SIG-M5 (cell line): Measurements from ENCODE around the gene ZDHHC18.
"Not testable (repeated sequence)": the region's sequence is repeated elsewhere in the genome, so short reads cannot be mapped to it uniquely, and the experiment has no call there.

ENCODE experiments used
- DNase-seq: peaks from one replicate; lab custom pipeline; 2025; lab: John Stamatoyannopoulos, UW

Gene ZDHHC18

DNA sequence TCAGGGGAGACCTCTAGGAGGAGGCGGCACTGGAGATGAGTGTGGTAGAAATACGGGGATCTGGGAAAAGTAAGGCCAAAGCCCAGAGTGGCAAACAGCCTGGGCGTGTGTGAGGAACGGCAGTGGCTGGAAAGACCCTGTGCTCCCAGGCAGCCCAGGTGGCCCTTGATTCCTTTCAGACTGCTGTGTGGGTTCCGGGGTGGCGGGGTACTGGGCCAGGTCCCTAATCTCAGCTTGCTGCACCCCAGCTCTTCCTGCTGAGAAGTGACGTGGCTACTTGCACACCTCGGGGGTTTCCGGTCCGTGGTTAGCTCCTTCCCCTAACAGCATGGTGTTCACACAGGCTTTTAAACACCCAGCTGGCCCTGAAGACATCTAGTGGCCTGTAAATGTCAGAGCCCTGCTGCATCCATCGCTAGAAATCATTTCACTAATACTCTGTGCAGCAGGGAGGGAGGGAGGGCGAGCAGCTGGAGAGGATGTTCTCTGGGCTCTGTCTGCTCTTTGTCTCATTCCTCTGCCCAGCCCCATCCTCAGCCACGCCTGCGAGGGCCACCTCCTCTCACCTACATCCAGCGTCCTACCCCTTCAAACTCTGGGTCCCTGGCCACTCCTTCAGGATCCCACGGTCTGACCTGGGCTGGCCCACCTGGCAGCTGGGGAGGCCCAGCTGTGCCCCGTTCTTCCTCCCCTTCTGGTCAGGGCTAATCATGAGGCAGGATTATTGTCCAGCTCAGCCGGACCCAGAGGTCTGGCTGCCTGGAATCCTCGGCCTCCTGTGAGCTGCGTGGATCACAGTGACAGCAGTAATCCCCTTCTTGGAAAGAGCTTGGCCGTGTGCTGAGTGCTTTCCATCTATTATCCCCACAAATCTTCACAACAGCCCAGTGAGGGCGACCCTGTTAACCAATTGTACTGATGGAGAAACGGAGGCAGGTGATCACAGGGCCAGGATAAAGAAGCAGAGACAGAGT is 7.2 kb downstream of the ZDHHC18 start:
- DNase-seq: no peak

DNA sequence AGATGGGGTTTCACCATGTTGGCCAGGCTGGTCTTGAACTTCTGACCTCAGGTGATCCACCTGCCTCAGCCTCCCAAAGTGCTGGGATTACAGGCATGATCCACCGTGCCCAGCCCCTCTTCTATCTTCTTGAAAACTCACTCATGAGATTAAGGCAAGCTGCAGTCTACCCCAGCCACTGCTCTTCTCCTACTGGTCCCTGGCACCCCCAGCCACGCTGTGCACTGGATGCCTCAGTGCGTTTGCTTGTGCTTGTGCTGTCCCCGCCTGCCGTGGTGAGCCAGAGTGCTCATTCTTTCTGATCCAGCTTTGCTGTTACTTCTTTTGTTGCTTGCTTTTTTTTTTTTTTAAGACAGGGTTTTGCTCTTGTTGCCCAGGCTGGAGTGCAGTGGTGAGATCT is 11.2 kb downstream of the ZDHHC18 start:
- DNase-seq: not testable (repeated sequence)

DNA sequence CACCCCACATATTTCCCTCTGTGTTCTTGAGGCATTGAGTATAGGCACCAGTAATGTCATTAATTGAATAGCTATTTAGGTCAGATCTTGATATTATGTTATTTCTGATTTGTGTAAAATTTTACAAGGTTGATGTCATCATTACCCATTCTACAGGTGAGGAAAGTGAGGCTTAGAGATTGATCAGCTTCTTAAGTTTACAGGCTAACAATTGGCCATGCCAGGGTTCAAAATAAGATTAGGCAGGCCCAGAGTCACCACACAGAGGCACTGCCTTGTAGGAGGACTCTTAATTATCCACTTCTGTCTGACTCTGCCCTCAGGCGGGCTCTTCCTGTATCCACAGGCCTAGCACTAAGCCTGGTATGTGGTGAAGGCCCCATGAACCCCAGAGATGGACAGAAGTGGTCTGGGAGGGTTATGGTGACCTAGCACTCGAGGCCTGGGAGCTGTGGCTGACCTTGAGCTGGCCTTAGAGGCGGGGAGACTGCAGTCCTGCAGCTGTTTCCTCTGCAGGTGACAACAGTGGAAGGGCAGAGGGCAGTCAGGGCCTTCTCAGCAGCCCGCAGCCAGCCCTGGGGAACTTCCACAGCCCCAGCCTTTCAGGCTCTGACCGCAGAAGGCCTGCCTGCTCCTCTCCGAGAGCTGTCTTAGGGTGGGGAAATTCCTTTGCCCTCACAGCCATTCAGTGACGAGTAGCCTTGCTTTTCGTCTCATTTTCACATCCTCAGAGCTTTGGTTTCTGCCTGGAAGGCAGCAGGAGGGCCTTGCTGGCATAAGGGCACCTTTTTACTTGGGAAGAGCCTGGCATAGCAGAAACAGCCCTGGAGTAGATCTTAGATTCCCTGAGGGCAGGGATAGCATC is 12.2 kb downstream of the ZDHHC18 start:
- DNase-seq: no peak

DNA sequence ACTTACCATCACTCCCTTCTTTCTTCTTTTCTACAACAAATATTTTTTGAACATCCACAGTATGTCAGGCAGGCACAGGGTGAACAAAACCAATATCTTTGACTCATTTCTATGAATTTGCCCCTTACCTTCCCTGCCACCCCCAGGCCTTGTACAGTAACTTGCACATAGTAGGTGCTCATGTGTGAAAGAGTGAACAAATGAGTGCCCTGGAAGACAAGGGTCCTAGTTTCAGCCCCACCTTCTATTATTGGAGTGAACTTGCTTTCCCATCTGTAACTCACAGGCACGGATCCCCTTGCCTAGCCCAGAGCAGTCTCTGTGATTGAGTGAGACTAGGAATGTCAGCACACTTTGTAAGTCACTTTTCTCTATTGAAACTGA is 12.8 kb downstream of the ZDHHC18 start:
- no peak for DNase-seq

DNA sequence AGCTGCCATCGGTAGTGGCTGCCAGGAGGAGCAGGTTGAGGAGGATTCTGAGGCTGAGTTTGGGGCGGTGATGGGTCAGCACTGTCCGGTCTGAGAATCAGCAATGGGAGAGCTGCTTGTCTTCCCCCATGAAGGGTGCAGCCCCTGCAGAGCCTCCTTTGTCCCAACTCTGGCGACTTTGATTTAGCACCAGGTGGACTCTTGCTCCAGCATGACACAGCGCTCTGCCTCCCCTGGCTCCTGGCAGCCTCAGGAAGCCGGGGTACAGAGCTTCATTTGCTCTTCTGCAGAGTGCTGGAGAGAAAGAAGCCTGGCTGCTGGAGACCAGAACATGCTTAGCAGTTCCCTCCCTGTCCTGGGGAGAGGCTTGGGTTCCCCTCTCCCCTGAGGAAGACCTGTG is 13.3 kb downstream of the ZDHHC18 start:
- no peak for DNase-seq

DNA sequence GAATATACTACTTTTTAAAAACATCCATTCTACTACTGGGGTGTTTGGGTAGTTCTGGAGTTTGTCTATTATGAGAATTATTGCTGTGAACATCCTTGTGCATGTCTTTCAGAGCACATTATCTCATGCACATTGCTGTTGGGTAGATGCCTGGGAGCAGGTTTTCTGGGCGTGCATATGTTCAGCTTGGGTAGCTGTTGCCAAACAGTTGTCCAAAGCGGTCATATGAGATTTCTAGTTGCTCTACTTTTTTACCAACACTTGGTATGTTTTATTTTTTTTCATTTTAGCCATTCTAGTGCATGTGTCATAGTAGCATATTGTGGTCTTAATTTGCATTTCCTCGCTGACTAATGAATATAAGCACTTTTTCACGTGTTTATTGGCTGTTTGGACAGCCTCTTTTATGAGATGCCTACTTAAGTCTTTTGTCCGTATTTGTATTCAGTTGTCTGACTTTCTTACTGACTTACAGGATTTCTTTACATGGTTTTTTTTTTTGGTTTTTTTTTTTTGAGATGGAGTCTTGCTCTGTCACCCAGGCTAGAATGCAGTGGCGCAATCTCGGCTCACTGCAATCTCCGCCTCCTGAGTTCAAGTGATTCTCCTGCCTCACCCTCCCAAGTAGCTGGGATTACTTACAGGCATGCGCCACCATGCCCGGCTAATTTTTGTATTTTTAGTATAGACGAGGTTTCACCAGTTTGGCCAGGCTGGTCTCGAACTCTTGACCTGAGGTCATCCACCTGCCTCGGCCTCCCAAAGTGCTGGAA is 18.1 kb downstream of the ZDHHC18 start:
- DNase-seq: no peak

DNA sequence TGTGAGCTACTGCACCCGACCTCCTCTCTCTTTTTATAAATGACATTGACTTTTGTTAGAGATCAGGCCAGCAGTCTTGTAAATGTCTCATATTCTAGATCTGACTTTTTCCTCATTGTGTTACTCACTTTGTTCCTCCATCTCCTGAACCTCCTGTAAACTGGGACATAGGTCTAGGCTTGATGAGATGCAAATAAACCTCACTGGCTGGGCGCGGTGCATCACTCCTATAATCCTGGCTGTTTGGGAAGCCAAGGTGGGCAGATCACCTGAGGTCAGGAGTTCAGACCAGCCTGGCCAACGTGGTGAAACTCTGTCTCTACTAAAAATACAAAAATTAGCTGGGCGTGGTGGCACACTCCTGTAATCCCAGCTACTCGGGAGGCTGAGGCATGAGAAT is 21.3 kb downstream of the ZDHHC18 start:
- DNase-seq: not testable (repeated sequence)

DNA sequence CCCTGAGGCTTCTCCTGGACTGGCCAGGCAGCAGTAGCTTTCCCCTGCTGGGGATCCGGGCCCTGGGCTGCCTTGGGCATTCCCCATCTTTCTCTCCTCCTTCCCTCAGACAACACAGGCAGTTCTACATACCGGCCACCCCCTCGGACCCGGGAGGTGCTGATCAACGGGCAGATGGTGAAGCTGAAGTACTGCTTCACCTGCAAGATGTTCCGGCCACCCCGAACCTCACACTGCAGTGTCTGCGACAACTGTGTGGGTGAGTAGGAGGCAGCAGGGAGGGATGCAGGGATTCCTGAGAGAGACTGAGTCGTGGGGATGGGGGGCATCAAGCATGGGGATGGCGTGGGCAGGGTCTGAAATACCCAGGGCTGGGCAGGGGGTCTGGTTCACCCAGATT is 22.0 kb downstream of the ZDHHC18 start:
- DNase-seq: no peak

DNA sequence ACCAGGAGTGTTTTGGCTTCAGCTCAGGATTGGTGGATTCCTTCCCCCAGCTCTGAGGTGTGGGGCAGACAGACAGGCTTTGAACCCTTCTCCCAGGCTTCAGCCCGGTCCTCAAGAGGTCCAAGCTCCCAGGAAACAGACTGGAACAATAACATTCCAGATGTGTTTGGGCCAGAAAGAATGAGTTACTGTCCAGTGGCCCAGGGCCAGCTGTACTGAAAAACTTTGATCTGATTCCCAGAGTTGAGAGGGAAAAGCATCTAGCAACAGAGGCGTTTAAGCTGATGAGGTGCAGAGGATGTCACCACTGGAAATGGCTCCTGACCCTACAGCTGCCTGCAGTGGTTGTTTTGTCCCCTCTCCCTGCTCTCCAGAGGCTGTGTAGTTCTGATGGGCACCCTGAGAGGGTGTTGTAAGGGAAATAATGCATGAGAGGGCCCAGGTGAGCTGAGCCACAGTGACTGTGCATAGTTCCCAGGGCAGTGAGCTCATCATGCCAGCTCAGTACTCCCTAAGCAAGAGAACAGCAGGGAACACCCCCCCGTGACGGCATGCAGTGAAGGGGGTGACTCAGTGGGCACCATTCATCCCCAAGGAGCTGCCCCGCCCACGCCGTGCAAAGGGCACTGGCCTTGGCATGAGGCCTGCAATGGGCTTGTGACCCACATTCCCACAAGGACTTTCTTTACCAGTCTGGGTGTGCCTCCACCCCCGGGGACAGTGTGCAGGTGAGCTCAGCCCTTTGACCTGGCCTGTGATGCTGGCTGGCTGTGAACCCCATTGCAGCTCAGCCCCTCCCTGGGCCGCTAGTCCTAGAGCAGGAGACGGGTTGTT is 22.7 kb downstream of the ZDHHC18 start:
- no peak for DNase-seq

DNA sequence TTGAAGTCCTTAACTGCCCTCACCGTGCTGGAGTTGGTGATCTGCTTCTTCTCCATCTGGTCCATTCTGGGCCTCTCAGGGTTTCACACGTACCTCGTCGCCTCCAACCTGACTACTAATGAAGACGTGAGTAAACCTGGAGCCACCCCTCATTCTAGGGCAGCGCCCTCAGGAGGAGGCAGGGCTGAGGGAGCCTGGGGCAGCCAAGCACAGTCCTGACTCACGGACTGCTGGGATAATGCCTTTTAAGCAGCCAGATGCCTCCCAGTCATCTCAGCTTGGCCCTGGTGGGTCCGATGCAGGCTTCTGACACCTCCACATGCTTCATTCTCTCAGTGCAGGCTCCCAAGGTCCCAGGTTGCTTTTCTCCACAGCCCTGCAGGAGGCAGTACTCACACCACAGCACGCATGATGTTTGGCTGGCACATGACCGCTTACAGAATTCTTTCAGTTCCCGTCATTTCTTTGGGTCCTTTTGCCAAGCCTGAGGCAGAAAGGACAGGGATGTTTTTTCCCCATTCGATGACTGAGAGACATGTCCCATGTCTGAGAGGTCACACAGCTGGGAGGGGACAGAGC is 24.7 kb downstream of the ZDHHC18 start:
- DNase-seq: no peak

DNA sequence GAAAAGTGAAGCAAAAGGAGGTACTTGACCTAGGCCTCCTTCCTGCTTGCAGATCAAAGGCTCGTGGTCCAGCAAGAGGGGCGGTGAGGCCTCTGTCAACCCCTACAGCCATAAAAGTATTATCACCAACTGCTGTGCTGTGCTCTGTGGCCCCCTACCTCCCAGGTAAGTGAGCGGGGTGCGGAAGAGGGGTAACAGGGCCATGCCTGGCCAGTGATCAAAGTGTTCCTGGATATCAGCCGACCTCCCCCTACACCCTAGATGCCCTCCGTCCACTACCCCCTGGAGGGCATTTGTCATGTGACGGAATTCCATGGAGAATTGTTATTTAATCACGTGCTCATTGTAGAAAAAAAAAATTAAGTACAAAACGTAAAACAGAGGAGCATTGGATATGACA is 26.2 kb downstream of the ZDHHC18 start:
- no peak for DNase-seq

DNA sequence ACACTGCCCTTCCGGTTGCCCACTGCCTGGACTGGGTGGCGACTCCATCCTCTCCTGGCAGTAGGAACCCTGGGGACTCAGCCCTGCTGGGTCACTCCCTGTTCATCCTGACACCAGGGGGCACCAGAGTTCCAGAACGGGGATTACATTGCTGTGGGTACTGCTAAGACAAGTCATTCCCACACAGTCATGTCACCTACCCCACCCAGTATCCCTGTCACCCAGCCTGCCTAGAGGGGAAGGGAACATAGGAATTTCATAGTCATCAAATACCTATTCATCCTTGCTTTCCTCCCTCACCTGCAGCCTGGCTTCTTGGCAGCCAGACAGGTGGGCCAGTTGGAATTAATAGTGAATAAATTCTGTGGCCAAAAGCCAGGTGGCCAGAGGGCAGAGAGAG is 26.7 kb downstream of the ZDHHC18 start:
- no peak for DNase-seq

DNA sequence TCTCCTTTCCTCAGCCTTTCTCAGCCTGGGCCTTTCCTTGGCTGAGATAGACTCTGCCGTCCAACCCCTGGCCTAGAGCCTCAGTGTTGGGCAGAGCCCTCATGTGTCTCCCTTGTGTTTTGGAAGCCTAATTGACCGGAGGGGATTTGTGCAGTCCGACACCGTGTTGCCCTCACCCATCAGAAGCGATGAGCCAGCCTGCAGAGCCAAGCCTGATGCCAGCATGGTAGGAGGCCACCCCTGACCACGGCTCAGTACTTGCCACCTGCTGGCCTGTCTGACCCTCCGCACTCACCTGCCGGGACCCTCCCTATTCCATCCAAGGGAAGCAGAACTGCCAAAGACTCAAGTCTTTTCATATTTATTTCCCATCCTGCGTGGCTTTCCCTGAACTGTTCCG is 27.1 kb downstream of the ZDHHC18 start:
- DNase-seq: no peak

DNA sequence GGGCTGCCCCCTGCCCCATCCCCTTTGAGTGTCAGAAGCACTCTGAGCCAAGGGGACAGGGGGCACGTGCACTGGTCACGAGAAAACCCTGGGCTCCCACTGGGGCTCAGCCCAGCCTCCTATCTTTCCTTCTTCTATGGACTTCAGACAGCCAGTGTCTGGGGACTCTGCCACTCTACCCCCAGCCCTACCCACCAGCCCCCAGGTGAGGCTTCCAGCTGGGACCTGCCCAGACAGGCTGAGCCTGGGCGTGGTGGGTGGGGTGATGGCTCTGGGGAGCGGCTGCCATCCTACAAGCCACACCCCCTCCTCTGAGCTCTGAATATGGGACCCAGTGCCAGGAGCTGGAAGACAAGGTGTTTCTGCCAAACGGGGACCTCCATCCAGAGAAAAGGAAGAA is 28.4 kb downstream of the ZDHHC18 start:
- DNase-seq: no peak

DNA sequence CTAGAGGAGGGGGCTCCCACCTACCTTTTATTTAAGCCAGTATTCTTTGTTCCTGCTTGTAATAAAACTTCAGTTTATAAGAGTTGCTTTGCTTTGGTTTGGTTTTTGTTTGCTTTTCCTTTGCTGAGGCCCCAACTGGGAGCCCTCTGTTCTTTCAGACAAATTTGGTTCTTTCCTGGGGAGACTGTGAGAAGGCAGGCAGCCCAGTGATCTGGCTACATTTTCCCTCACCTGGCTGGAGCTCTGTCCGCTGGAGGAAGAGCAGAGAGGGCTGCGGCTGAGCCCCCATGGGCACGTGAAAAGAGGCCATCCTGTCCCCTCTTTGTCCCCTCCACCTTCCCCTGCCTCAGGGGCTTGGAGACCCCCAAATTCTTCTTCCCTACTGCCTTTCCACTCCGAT is 29.1 kb downstream of the ZDHHC18 start:
- DNase-seq: no peak

DNA sequence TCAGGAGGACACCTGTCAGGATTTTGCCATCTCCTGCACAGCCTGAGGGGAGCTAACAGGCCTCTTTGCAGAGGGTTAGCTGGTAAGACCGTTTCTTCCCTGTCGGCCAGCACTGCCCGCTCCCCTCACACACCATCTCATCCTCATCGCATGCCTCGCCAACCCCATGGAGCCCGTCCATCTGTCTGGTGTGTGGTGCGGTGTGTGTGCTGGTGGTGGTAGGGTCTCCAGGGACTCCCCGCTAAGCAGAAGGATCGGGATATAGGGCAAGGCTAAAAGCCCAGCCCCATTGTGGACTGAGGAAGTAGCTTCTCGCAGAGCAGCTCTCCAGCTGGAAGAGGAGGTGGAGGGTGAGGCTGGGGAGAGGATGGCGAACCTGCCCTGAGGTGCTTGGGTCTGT is 29.7 kb downstream of the ZDHHC18 start:
- no peak for DNase-seq

DNA sequence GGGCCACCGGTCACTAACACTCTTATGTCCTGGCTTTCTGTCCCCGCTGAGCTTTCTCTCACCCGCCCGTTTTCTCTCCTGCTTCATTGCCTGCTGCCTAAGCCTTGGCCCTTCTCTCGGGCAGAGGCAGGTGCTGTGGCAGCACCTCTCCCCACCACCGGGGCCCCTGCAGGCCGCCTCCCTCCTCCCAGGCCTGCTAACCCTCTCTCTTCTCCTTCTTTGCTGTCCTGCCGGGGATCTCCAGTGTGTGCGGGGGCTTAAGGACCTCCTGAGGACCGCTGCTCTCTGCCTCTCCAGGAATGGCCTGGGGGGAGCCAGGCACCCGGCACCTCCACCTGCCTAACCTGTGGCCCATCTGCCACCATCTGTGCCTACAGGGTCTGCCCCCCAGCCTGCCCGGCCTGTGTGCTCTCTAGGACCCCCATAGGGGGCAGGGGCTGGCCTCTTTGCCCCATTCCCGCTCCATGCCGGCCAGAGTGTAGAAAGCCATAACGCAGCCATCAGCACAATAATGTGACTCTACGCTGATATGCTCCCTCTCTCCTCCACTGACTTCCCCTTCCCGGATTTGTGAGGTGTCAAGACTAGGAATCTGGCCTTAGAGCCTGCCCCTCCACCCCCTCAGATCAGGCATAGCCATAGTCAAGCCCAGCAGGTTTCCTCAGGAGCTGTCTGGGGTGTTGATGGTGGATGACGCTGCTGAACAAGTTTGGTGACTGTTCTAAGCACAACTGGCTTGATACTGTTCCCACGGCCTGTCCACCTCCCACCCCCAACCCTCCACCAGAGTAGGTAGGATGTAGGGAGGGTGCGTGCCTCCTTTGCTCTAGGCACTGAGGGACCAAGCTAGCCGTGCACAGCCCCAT is 30.3 kb downstream of the ZDHHC18 start:
- no peak for DNase-seq

DNA sequence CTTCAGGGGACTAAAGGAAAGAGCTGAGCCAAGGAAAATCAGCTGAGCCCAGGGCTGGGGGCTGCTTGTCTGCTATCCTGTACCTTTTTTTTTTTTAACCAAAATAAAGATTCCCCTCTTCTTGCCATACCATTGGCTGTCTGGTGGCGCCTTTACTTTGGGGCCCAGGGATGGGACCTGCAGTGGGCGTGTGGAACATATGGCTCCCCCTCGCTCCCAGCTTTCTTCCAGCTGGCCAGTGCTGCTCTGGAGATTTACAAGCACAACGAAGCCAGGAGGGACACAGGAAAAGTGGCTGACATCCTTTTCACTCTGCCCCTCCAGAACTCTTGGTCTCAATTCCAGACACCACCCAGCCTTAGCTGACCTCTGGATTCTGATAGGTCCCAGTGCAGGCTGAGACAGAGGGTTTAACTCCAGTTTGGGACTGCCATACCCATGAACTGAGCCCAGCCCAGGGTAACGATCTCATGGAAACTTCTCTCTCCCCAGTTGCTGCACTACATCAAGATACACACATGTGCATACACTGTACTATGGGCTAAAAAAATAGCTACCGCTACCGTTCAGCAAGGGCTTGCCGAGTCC is 31.1 kb downstream of the ZDHHC18 start:
- DNase-seq: no peak

DNA sequence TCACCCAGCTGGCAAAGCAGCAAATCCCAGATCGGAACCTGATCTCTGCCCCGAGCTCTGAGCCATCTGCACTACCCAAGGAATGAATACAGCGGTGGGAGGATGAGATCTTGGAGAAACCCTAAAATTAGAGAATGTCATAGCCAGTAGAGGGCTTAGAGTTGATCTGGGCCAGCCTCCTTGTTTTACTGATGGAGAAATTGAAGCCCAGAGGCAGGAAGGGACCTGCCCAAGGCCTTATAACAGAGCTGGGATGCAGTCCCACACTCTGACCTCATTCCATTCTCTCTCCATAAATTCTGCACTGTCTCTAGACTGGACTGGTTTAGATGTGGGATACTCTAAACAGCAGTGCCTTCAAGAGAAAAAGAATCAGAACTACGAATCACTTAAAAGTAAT is 31.7 kb downstream of the ZDHHC18 start:
- DNase-seq: no peak
